C4-2B (cell line): ENCODE results near the gene ASIC4.

Source experiments
- H3K27ac ChIP-seq: fragments of 450-650 bp; 2 replicates; pipeline ENCODE4 v1.5.1; 2017
- ZFX ChIP-seq: fragments of 450-650 bp; IDR thresholded peaks from 2 replicates; pipeline ENCODE4 v1.6.1; 2017
- TF ChIP-seq, protein P1 (sequence below): fragments of 450-650 bp; conservative IDR thresholded peaks from 2 replicates; pipeline ENCODE4 v1.5.1; 2017; ENCODE audit warnings: mild to moderate bottlenecking

ASIC4 gene

DNA sequence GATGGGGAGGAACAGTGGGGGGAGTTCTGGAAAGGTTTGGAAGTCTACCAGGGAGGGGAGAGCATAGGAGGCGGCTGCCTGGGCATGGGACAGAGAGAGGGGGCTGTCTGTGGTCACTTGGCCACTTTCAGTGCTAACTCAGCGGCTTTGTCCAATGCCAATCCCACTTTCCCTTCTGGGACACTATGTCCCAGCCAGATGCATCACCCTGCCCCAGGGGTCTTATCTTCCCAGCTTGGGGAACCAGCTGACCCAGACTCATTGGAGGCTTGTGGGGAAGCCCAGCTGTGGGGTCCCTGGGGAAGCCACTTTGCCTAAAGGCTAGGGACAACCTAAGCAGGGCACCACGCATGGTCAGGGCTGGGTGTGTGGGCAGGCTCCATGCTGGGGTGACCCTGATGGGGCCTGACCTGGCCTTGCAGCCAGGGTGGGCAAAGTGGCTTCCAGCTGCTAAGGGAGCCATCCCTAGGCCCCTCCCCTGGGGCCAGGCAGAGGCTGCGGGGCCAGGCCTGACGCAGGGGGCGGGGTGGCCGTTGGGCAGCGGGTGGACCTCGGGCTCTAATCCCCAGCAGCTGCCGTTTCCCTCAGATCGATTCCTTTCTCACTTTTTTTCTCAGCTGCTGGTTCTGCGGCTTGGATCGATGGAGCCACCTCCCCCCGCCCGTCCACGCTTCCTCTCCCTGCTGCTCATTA lies 1.6 kb upstream of the ASIC4 start:
- TF ChIP-seq, protein P1, sequence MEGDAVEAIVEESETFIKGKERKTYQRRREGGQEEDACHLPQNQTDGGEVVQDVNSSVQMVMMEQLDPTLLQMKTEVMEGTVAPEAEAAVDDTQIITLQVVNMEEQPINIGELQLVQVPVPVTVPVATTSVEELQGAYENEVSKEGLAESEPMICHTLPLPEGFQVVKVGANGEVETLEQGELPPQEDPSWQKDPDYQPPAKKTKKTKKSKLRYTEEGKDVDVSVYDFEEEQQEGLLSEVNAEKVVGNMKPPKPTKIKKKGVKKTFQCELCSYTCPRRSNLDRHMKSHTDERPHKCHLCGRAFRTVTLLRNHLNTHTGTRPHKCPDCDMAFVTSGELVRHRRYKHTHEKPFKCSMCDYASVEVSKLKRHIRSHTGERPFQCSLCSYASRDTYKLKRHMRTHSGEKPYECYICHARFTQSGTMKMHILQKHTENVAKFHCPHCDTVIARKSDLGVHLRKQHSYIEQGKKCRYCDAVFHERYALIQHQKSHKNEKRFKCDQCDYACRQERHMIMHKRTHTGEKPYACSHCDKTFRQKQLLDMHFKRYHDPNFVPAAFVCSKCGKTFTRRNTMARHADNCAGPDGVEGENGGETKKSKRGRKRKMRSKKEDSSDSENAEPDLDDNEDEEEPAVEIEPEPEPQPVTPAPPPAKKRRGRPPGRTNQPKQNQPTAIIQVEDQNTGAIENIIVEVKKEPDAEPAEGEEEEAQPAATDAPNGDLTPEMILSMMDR = no peak
- no peak for TF ChIP-seq ZFX
- H3K27ac ChIP-seq = no peak overlapping the region

DNA sequence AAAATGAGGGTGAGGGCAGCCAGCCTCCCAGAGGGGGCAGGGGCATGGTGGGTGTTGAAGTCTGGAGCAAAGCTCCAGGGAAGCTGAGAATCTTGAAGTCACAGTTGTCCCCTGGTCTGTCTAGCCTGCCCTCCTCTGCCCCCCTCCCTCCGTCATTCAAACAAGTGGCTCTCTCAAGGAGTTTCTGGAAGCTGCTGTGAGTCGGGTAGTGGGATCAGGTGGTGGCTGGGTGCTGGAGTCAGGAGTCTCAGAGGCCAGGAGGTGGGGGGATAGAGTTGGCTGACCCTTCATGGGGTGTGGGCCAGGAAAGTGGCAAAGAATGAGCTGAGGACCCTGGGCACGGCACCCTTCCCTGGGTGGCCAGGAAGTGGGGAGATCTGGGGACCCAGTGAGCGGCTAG lies 495 bp upstream of the ASIC4 start:
- no peak for TF ChIP-seq ZFX
- TF ChIP-seq, protein P1 = no peak
- no peak overlapping the region for H3K27ac ChIP-seq

DNA sequence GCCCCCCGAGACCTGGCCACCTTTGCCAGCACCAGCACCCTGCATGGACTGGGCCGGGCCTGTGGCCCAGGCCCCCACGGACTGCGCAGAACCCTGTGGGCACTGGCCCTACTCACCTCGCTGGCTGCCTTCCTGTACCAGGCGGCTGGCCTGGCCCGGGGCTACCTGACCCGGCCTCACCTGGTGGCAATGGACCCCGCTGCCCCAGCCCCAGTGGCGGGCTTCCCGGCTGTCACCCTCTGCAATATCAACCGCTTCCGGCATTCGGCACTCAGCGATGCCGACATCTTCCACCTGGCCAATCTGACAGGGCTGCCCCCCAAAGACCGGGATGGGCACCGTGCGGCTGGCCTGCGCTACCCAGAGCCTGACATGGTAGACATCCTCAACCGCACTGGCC lies 554 bp downstream of the ASIC4 start:
- TF ChIP-seq, protein P1 = no peak
- TF ChIP-seq ZFX = no peak
- H3K27ac ChIP-seq = no peak overlapping the region

DNA sequence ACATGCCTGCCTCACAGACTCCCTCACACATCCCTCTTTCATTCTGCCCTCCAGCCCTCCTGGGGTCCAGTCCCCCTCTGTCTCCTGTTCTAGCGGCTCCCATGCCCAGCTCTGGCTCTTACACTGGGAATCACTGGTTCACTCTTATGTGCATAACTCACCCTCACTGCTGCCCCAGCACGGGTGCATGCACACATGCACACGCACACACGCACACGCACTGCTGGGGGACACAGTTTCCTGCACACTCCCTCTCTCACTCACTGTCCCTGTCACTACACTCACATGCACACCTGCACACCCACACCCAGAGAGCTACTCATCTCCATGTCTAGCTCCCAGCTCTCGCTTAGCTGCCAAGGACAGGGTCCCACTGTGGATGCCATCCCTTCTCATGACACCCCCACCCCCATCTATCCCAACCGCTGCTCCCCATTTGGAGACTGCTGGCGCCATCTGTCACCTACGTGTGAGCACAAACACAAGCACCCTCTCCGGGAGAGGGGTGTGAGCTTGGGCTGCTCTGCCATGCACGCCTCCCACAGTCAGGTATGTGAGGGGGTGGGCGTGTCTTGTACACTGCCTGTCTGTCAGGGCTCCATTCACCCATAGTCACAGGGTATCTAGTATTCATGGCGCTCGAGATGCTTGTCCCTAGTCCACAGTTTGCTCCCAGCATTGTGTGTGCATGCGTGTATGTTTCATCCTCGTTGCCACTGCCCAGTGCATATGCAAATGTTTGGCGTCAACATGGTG lies 1.8 kb downstream of the ASIC4 start:
- no peak for TF ChIP-seq ZFX
- TF ChIP-seq, protein P1 = no peak
- H3K27ac ChIP-seq = no peak overlapping the region

DNA sequence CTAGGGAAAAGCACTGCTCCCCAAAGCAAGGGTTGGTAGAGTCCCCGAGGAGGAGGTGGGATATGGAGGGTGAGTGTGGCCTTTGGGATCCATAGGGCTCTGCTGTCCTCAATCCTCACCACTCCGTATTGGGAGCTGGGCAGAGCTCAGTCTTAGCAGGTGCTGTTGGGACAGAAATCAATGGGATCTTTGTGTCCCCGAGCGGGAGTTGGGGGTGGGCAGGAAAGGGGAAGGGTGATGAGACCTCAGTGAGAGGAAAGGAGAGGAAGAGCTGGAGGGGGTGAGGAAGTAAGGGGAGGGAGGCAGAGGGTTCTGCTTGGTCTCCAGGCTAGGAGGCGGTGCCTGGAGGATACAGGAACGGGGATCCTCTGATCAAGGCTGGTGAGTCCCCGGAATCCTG lies 2.6 kb downstream of the ASIC4 start:
- no peak overlapping the region for H3K27ac ChIP-seq

DNA sequence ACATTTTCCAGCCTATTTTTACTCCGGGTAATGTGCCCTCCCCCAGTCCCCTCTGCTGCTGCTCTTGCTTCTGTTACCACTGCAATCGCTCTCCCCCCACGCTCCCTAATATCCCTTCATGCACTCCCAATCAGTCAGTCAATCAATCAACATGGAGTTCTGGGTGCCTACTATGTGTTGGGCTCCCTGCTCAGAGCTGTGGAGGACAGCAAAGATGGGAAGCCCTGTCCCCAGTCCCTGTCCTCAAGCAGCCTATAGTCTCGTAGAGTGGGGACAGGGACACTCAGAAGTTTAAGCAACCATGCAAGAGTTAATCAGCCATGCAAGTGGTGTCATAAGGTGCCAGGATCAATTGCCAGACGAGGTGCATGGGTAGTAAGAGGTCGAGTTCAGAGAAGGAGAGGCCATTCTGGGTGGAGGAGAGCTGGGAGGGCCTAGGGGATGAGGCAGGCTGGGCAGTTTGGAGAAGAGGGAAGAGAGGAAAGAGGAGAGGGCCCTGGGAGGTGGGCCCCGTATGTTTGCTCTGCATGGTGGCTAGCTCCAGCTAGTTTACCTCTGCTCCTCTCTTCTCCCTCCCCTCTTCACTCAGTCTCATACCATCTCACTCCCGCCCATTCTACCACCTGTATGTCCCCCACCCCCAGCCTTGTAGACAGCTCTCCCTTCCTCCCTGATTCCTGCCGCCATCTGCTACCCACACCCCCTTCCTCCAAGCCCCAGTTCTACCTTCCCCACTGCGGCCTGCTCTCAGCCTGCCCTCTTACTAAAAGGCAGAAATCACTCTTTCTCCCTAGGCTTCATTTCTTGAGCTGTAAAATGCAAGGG lies 3.9 kb downstream of the ASIC4 start:
- no peak overlapping the region for H3K27ac ChIP-seq
- TF ChIP-seq, protein P1 = no peak
- no peak for TF ChIP-seq ZFX

More for the DNA sequence above, 2.6 kb downstream of the ASIC4 start:
- TF ChIP-seq, protein P1 = no peak

DNA sequence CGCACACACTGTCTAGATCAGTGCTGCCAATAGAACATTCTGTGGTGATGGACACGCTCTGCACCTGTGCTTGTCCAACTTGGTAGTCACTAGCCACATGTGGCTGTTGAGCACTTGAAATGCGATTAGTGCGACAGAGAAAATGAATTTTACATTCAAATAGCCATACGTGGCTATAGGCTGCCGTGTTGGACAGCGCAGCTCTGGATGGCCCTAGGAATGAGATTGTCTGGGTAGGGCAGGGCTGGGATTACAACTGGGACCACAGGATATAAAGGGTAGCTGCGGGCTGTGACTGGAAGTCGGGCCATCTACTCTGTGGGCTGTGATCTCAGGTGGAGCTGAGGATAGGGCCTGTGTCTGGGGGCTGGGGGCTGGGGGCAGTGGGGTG lies 5.2 kb downstream of the ASIC4 start:
- TF ChIP-seq ZFX = no peak
- TF ChIP-seq, protein P1 = no peak

More for the DNA sequence above, 5.2 kb downstream of the ASIC4 start:
- H3K27ac ChIP-seq = no peak overlapping the region
